Neural progenitor cell (in vitro differentiated cells): ENCODE results near the gene MT1X. TPM values are rescaled to one million over a fixed set of nuclear protein-coding genes. Genes with fewer than 3 reads are reported as not detected.

Experiments used
- DNase-seq: peaks from one replicate; pipeline ENCODE4 v3.0.0-alpha.2; 2016; ENCODE audit warnings: low spot score
- H2AFZ ChIP-seq: fragments of 200-600 bp; sonication (generic); replicated peaks from 2 replicates; pipeline ENCODE4 v1.6.1; 2016; ENCODE audit warnings: antibody characterized with exemption
- H3F3A ChIP-seq: fragments of 200-600 bp; sonication (generic); 2 replicates; pipeline ENCODE4 v1.6.1; 2016; ENCODE audit warnings: antibody characterized with exemption, low read depth
- H3K27ac ChIP-seq: fragments of 200-600 bp; sonication (generic); 2 replicates; pipeline ENCODE4 v1.5.1; 2016; ENCODE audit warnings: mild to moderate bottlenecking
- H3K27me3 ChIP-seq: fragments of 200-600 bp; sonication (generic); 2 replicates; pipeline ENCODE4 v1.6.1; 2016; ENCODE audit warnings: mild to moderate bottlenecking, moderate library complexity
- H3K36me3 ChIP-seq: fragments of 200-600 bp; sonication (generic); 2 replicates; pipeline ENCODE4 v1.5.1; 2016
- H3K4me1 ChIP-seq: fragments of 200-600 bp; sonication (generic); 2 replicates; pipeline ENCODE4 v1.6.1; 2016; ENCODE audit warnings: mixed run types
- H3K4me2 ChIP-seq: fragments of 200-600 bp; sonication (generic); 2 replicates; pipeline ENCODE4 v1.6.1; 2016
- H3K4me3 ChIP-seq: fragments of 200-600 bp; sonication (generic); 2 replicates; pipeline ENCODE4 v1.5.1; 2016
- H3K79me2 ChIP-seq: fragments of 200-600 bp; sonication (generic); 2 replicates; pipeline ENCODE4 v1.6.1; 2016; ENCODE audit warnings: low read depth
- H3K9ac ChIP-seq: fragments of 200-600 bp; sonication (generic); 2 replicates; pipeline ENCODE4 v1.6.1; 2016
- H3K9me3 ChIP-seq: fragments of 200-600 bp; sonication (generic); 2 replicates; pipeline ENCODE4 v1.5.1; 2016; ENCODE audit warnings: low read depth
- H4K20me1 ChIP-seq: fragments of 200-600 bp; sonication (generic); 2 replicates; pipeline ENCODE4 v1.6.1; 2016; ENCODE audit warnings: low read depth
- H3K27ac Mint-ChIP-seq: 3 replicates; pipeline ENCODE4 v1.8.0; 2021; ENCODE audit warnings: mixed read lengths
- H3K27me3 Mint-ChIP-seq: 2 replicates; pipeline ENCODE4 v1.8.0; 2022; ENCODE audit warnings: low read depth, mild to moderate bottlenecking, inconsistent platforms, moderate library complexity, mixed read lengths; ENCODE audit not compliant: insufficient read depth
- H3K36me3 Mint-ChIP-seq: 3 replicates; pipeline ENCODE4 v1.8.0; 2021; ENCODE audit warnings: mixed read lengths
- H3K4me1 Mint-ChIP-seq: 3 replicates; pipeline ENCODE4 v1.8.0; 2021; ENCODE audit warnings: mixed read lengths
- H3K4me3 Mint-ChIP-seq: 3 replicates; pipeline ENCODE4 v1.8.0; 2021; ENCODE audit warnings: mild to moderate bottlenecking, moderate library complexity, mixed read lengths
- H3K9me3 Mint-ChIP-seq: 3 replicates; pipeline ENCODE4 v1.8.0; 2020; ENCODE audit warnings: mixed read lengths
- EZH2 ChIP-seq: fragments of 200-600 bp; sonication (generic); IDR thresholded peaks from 2 replicates; pipeline ENCODE4 v1.6.1; 2017; ENCODE audit warnings: antibody characterized with exemption, mild to moderate bottlenecking, moderate library complexity
- EZH2phosphoT487 ChIP-seq: fragments of 200-600 bp; sonication (generic); IDR thresholded peaks from 2 replicates; pipeline ENCODE4 v1.6.1; 2017; ENCODE audit warnings: antibody characterized with exemption
- total RNA-seq: library from RNA; depleted of rRNA; stranded (reverse); fragments of >200 nt; gene quantifications from 2 replicates; pipeline ENCODE4 v1.2.3, GENCODE V29; 2015; ENCODE audit warnings: low replicate concordance
- TF ChIP-seq, protein P1 (sequence below): fragments of 200-600 bp; sonication (generic); IDR thresholded peaks from 2 replicates; pipeline ENCODE4 v1.5.1; 2017; ENCODE audit warnings: antibody characterized with exemption, mild to moderate bottlenecking

The MT1X gene
- total RNA-seq, 1 donor from 2014 or later = not detected

GRCh38 chr16:56667581-56668571 lies 14.4 kb upstream of the MT1X start, which contains the start of gene MT1G:
Gene MT1G, minus strand, starts transcription at chr16:56668065. Its CDS starts 72 bp downstream, at chr16:56667993.
- Histone ChIP-seq H3K36me3 (no peaks in the 10 kb centered on the region), H3K27me3 (peaks cover 100% of the 10 kb centered on the region), H4K20me1 (peaks cover 32% of the 10 kb centered on the region), H3K79me2 (no peaks in the 10 kb centered on the region), H3K27ac (no peak within 1 kb of the TSS), H3K9me3 (no peaks in the 10 kb centered on the region), H3K4me2 (peak within 1 kb of the TSS; percentile 39), H3K9ac (no peak within 1 kb of the TSS), H3K4me3 (no peak within 1 kb of the TSS), H2AFZ (no peak within 1 kb of the TSS), H3F3A (no peaks in the 10 kb centered on the region), H3K4me1 (peaks cover 9% of the 10 kb centered on the region)
- Mint-ChIP-seq H3K27me3 (peaks cover 82% of the 10 kb centered on the region), H3K27ac (peak within 1 kb of the TSS; percentile 25), H3K9me3 (peaks cover 2% of the 10 kb centered on the region), H3K4me3 (no peak within 1 kb of the TSS), H3K4me1 (peaks cover 3% of the 10 kb centered on the region), H3K36me3 (no peaks in the 10 kb centered on the region)
- peak; percentile 68 for TF ChIP-seq EZH2
- peak; percentile 69 for TF ChIP-seq EZH2phosphoT487
- TF ChIP-seq, protein P1, sequence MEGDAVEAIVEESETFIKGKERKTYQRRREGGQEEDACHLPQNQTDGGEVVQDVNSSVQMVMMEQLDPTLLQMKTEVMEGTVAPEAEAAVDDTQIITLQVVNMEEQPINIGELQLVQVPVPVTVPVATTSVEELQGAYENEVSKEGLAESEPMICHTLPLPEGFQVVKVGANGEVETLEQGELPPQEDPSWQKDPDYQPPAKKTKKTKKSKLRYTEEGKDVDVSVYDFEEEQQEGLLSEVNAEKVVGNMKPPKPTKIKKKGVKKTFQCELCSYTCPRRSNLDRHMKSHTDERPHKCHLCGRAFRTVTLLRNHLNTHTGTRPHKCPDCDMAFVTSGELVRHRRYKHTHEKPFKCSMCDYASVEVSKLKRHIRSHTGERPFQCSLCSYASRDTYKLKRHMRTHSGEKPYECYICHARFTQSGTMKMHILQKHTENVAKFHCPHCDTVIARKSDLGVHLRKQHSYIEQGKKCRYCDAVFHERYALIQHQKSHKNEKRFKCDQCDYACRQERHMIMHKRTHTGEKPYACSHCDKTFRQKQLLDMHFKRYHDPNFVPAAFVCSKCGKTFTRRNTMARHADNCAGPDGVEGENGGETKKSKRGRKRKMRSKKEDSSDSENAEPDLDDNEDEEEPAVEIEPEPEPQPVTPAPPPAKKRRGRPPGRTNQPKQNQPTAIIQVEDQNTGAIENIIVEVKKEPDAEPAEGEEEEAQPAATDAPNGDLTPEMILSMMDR = no peak
- no peak for DNase-seq

DNA sequence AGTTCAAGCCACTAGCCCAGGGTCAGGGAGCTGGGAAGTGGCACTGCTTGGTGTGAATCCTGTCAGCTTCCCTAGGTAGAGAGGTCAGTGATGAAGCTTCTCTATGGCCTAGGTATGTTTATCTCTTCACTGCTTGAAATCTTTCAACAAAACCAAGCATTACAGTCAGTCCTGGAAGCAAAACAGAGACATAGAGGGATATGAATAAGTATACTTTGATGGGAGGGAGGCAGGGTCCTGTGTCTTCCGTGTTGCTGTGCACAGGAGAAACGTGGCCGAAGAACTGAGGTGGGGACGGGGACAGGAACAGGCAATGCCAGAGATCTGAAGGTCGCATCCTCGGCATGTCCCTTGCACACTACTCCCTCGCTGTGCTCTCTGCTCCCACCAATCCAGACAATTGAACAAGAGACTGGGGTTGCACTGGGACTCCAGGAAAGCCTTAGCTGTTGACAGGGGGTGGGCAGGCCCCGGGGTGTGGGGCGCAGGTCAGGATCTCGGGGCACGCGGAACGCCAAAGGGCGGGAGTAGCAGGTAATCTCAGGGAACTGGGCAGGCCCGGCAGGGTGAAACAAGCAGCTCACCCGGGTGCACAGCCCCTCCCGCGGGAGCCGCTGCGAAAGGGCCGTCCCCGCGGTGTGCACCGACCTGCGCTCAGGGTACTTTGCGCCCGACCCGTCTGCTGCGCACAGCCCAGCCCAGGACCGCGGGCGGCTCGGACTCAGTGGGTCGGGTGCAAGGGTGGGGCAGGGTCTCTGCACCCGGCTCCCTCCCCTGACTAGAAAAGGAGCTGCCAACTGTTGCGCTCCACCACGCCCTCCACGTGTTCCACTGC lies 13.0 kb upstream of the MT1X start, which contains the start of gene MT1H:
Gene MT1H, plus strand, starts transcription at position 810 of the 835 bp plus-strand sequence. CDS start 71 bp downstream, outside the sequence.
- peaks cover 7% of the 10 kb centered on the region for H3K4me1 ChIP-seq
- H3K4me3 ChIP-seq = no peak within 1 kb of the TSS
- Mint-ChIP-seq H3K4me3 (no peak within 1 kb of the TSS), H3K4me1 (no peaks in the 10 kb centered on the region), H3K27ac (peak within 1 kb of the TSS; percentile 25), H3K36me3 (no peaks in the 10 kb centered on the region), H3K27me3 (peaks cover 79% of the 10 kb centered on the region), H3K9me3 (peaks cover 2% of the 10 kb centered on the region)
- no peaks in the 10 kb centered on the region for H3F3A ChIP-seq
- H3K4me2 ChIP-seq = peak within 1 kb of the TSS; percentile 57
- H4K20me1 ChIP-seq = peaks cover 30% of the 10 kb centered on the region
- H3K79me2 ChIP-seq = no peaks in the 10 kb centered on the region
- no peaks in the 10 kb centered on the region for H3K9me3 ChIP-seq
- no peak for DNase-seq
- no peaks in the 10 kb centered on the region for H3K36me3 ChIP-seq
- H3K9ac ChIP-seq = no peak within 1 kb of the TSS
- no peak within 1 kb of the TSS for H3K27ac ChIP-seq
- peak; percentile 84 for TF ChIP-seq EZH2
- TF ChIP-seq, protein P1 = no peak
- TF ChIP-seq EZH2phosphoT487 = peak; percentile 91
- no peak within 1 kb of the TSS for H2AFZ ChIP-seq
- peaks cover 100% of the 10 kb centered on the region for H3K27me3 ChIP-seq

DNA sequence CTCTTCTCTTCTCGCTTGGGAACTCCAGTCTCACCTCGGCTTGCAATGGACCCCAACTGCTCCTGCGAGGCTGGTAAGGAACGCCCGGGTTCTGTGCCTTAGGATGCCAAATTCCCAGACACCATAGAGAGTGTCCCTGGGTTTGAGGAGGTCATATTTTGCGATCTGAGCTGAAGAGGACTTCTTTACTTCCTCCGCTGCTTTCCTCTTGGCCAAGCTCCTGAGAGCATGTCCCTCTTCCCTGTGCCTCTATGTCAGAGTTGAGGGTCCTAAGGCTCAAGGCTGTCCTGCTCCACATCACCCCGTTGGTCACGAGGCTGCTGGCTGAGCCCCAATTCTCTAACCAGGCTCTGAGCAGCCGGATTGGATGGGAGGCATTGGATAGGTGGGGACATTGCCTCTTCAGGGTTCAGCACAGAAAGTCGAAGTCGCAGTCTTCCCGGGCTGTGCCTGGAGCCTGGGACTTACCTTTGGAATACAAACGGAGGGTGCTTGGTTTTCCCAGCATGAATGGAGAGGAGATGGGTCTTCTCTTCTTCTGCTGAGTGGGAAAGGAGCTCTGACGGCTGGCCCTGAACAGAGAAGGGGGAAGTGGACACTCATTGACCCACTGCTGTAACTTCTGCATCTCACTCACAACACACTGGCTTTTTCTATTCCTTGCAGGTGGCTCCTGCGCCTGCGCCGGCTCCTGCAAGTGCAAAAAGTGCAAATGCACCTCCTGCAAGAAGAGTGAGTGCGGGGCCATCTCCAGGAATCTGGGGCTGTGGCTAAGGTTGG lies 12.2 kb upstream of the MT1X start:
- Mint-ChIP-seq H3K36me3 (no peaks in the 10 kb centered on the region), H3K27me3 (peaks cover 78% of the 10 kb centered on the region), H3K27ac (no peak overlapping the region), H3K9me3 (peaks cover 2% of the 10 kb centered on the region), H3K4me3 (no peak overlapping the region), H3K4me1 (no peaks in the 10 kb centered on the region)
- Histone ChIP-seq H3K4me1 (peaks cover 7% of the 10 kb centered on the region), H3K4me2 (peak overlapping the region; percentile 57), H3K4me3 (no peak overlapping the region), H3K27me3 (peaks cover 100% of the 10 kb centered on the region), H4K20me1 (peaks cover 30% of the 10 kb centered on the region), H3K9me3 (no peaks in the 10 kb centered on the region), H2AFZ (no peak overlapping the region), H3K27ac (no peak overlapping the region), H3K9ac (no peak overlapping the region), H3K79me2 (no peaks in the 10 kb centered on the region), H3F3A (peaks cover under 1% of the 10 kb centered on the region), H3K36me3 (no peaks in the 10 kb centered on the region)
- TF ChIP-seq EZH2 (peak; percentile 22), EZH2phosphoT487 (peak; percentile 38)
- TF ChIP-seq, protein P1 = no peak
- no peak for DNase-seq
